ENCODE data around the gene H2AZ2.
A peak's percentile ranks its signal among the peaks of the same experiment; 100 is the strongest.
"Not testable (repeated sequence)": the region's sequence is repeated elsewhere in the genome, so short reads cannot be mapped to it uniquely, and the experiment has no call there.

H2AZ2 gene

DNA sequence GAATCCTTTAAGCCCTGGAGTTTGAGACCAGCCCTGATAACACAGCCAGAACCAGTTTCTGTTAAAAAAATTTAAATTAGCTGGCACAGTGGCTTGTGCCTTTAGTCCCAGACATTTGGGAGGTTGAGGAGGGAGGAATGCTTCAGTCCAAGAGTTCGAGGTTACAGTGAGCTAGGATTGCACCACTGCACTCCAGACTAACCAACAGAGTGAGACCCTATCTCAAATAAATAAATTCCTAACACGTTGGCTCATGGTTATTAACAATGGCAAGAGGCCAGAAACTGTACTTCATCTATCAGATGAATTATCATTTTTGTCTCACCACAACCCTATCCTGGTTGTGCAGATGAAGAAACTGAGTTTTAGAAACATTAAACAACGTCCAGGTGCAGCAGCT is 53.6 kb downstream of the H2AZ2 start:
- no peak for ATAC-seq (replicated peaks)
- Mint-ChIP-seq H3K27me3 (no peaks in the 10 kb centered on the region), H3K9me3 (no peaks in the 10 kb centered on the region), H3K4me1 (peaks cover 8 to 20% of the 10 kb centered on the region in 2 donors), H3K36me3 (peaks cover 12 to 22% of the 10 kb centered on the region in 2 donors), H3K27ac (no peak overlapping the region), H3K4me3 (no peak overlapping the region)
- no peak for DNase-seq

DNA sequence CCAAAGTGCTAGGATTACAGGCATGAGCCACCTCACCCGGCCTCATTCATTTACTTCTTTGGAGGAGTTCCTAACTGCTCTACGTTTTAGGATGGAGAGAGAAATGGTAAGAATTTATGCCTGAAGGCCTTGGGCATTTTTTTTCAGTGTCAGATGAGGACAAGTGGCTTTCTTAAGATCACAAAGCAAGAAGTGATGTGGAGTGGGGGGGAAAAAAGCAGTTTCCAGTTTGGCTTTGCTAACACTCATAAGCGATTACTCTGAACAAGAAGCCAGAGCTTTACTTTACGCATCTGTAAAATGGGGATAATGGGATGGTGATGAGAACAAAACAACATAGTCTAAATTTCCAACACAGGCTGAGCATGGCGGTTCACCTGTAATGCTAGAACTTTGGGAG is 54.0 kb downstream of the H2AZ2 start:
- no peak for DNase-seq
- no peaks in the 10 kb centered on the region for H3K27me3 Mint-ChIP-seq
- no peaks in the 10 kb centered on the region for H3K9me3 Mint-ChIP-seq
- H3K27ac Mint-ChIP-seq, result peak overlapping the region; percentile 33
- ATAC-seq (replicated peaks), result no peak
- H3K4me3 Mint-ChIP-seq, result no peak overlapping the region
- H3K4me1 Mint-ChIP-seq, result peaks cover 8 to 19% of the 10 kb centered on the region in 2 donors
- H3K36me3 Mint-ChIP-seq, result peaks cover 12 to 22% of the 10 kb centered on the region in 2 donors

DNA sequence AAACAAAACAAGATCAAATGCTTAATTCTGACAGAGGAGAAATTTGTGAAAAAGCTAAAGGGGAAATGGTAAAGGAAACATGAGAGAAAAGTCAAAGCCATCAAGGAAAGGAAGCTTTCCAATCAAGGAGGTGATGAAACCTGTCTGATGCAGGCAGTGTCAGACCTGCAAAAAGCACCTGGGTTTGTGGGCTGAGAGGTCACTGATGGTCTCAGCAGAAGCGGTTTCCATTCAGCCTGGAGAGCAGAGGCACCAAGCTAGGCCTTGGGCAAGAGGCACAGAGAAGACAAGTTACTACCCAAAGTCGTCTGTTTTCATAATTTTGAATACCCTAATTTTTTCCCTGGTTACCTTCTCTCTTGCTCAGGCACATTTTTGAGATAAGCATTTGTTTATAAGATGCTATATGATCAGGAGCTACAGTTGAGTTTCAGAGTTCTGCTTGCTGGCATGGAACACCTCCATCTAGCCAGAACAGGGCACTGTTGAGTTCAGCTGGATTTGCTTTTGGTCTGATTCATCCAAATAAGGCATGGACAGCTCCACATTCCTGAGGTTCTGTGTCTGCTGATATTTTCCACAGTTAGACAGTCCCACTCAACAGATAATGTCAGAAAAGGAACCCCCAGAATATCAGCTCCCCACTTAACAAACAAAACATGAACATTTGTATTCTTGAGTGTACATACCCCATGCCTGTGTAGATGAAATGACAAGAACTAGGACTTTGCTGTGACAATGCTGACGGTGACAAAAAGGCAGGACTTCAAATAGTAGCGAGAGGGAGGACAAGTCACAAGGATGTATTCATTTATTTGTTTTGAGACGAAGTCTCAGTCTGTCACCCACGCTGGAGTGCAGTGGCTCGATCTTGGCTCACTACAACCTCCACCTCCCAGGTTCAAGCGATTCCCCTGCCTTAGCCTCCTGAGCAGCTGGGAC is 56.3 kb downstream of the H2AZ2 start:
- no peak for ATAC-seq (replicated peaks)
- no peak for DNase-seq
- Mint-ChIP-seq H3K27me3 (no peaks in the 10 kb centered on the region), H3K9me3 (no peaks in the 10 kb centered on the region), H3K36me3 (peaks cover 0 to 4% of the 10 kb centered on the region in 2 donors), H3K27ac (no peak overlapping the region), H3K4me3 (no peak overlapping the region), H3K4me1 (peaks cover 8 to 10% of the 10 kb centered on the region in 2 donors)

DNA sequence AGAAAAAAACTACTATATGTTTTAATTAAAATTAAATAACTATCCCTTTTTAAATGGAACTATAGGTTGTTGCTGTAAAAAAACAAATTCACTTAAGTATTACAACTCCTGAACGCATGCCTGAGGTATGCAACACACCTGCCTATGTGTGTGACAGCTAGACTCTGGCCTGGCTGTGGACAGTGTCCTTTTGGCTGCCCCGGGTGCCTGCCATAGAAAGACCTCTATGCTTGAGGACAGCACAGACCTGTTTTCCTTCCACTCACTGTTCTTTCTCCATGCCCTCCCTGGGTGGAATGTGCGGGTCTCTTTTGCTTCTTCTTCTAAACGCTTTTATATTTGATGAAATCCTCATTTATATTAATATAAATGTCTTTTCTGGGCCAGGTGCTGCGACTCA is 57.9 kb downstream of the H2AZ2 start:
- no peak overlapping the region for H3K4me3 Mint-ChIP-seq
- no peak overlapping the region for H3K27ac Mint-ChIP-seq
- DNase-seq (no peak), ATAC-seq (replicated peaks) (no peak)
- H3K4me1 Mint-ChIP-seq, result peaks cover 5 to 12% of the 10 kb centered on the region in 2 donors
- H3K9me3 Mint-ChIP-seq, result no peaks in the 10 kb centered on the region
- no peaks in the 10 kb centered on the region for H3K36me3 Mint-ChIP-seq
- no peaks in the 10 kb centered on the region for H3K27me3 Mint-ChIP-seq

DNA sequence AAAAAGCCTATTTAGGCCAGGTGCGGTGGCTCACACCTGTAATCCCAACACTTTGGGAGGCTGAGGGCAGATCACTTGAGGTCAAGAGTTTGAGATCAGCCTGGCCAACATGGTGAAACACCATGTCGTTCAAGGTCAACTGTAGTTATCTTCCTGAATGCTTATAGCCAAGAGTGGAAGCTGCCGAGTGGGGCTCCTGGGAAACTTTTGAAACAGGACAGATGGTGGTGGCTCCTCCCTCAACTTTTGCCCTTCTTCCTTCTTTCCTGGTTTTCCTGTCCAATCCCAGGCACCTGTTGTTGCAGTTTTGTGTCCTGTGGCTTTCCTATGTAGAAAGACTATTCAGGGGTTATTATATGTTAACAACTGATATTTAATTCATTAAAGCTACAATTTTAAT is 60.1 kb downstream of the H2AZ2 start:
- Mint-ChIP-seq H3K27ac (no peak overlapping the region), H3K36me3 (peaks cover 6 to 9% of the 10 kb centered on the region in 2 donors), H3K27me3 (no peaks in the 10 kb centered on the region), H3K4me1 (peaks cover 5 to 12% of the 10 kb centered on the region in 2 donors), H3K4me3 (no peak overlapping the region), H3K9me3 (peaks cover 5 to 6% of the 10 kb centered on the region in 2 donors)
- no peak for DNase-seq
- ATAC-seq (replicated peaks), result no peak

DNA sequence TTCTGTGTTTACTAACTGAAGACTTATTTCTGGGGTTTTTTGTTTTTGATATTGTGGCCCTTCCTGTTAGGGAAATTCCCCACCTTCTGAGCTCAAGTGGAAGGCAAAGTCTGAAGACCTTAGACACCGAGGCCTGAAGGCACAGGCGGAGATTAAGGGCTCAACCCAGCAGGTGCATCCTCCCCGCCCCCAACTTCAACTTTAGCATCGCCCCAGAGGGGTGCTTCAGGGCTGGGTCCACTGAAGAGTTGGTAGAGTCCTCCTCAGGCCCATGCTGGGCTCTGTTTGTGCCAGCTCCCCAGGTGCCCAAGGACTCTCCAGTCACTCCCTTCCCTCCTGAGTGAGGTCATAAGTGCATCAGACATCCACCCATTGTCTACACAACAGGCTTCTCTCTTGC is 60.8 kb downstream of the H2AZ2 start:
- ATAC-seq (replicated peaks) (peak; percentile 92 to 93), DNase-seq (peak; percentile 23)
- Mint-ChIP-seq H3K36me3 (peaks cover 11 to 13% of the 10 kb centered on the region in 2 donors), H3K27me3 (no peaks in the 10 kb centered on the region), H3K27ac (peak overlapping the region; percentile 73), H3K4me1 (peaks cover 5 to 12% of the 10 kb centered on the region in 2 donors), H3K4me3 (no peak overlapping the region), H3K9me3 (peaks cover 6 to 11% of the 10 kb centered on the region in 2 donors)

DNA sequence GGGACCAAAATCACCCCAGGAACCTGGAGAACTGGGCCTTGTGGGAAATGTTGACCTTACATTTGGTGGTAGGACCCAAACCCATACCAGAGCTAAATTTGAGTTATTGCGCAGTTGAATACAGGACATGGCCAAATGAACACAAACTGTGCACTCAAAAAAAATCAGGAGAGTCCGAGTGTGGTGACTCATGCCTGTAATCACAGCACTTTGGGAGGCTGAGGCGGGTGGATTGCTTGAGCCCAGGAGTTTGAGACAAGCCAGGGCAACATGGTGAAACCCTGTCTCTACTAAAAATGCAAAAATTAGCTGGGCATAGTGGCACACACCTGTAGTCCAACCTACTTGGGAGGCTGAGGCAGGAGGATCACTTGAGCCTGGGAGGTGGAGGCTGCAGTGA is 62.7 kb downstream of the H2AZ2 start:
- not testable (repeated sequence) for H3K4me3 Mint-ChIP-seq; ATAC-seq (replicated peaks); H3K27ac Mint-ChIP-seq; DNase-seq; H3K27me3 Mint-ChIP-seq
- Mint-ChIP-seq H3K36me3 (peaks cover 11 to 13% of the 10 kb centered on the region in 2 donors), H3K9me3 (peaks cover 6 to 11% of the 10 kb centered on the region in 2 donors), H3K4me1 (peaks cover 5 to 12% of the 10 kb centered on the region in 2 donors)

DNA sequence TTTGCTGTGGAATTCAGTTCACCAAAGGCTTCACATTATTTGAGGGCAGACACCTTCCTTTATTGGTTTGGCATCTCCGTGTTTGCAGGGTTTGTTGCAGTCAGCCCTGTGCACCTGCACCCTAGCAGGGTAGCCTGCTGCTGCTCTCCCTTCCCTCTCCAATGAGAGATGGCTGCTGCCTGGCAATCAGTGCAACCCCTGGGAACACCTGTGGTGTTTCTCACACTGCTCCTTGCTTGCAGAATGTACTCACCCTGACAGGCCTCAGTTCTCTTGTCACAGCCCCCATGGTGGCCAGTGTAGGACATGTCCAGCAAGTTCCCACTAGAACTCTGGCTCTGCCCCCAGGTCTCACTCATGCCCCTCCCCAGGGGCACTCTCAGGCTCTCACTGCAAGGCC is 63.5 kb downstream of the H2AZ2 start:
- peaks cover 6 to 11% of the 10 kb centered on the region in 2 donors for H3K9me3 Mint-ChIP-seq
- no peaks in the 10 kb centered on the region for H3K27me3 Mint-ChIP-seq
- no peak overlapping the region for H3K4me3 Mint-ChIP-seq
- ATAC-seq (replicated peaks) (no peak), DNase-seq (no peak)
- H3K27ac Mint-ChIP-seq, result no peak overlapping the region
- H3K4me1 Mint-ChIP-seq, result peaks cover 5 to 12% of the 10 kb centered on the region in 2 donors
- peaks cover 11 to 13% of the 10 kb centered on the region in 2 donors for H3K36me3 Mint-ChIP-seq

DNA sequence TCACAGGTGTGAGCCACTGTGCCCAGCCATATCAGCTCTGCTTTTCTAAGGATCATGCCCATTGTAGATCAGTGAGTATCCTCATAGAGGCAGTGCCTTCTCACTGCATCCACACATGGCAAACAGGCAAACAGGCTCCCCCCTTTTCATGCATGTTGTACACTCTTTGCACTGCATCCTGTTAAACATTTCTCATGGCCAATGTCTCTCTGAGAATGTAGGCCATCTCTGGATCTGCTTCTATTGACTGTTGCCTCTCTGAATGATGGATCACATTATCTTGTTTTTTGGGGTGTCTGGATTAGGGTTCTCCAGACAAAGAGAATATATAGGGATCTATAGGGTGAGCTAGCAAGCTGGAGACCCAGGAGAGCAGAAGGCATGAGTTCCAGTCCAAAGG is 64.5 kb downstream of the H2AZ2 start:
- no peak for ATAC-seq (replicated peaks)
- Mint-ChIP-seq H3K4me3 (no peak overlapping the region), H3K27ac (no peak overlapping the region), H3K27me3 (no peaks in the 10 kb centered on the region), H3K4me1 (peaks cover 5 to 12% of the 10 kb centered on the region in 2 donors), H3K36me3 (peaks cover 11 to 13% of the 10 kb centered on the region in 2 donors), H3K9me3 (peaks cover 6 to 11% of the 10 kb centered on the region in 2 donors)
- DNase-seq, result no peak

DNA sequence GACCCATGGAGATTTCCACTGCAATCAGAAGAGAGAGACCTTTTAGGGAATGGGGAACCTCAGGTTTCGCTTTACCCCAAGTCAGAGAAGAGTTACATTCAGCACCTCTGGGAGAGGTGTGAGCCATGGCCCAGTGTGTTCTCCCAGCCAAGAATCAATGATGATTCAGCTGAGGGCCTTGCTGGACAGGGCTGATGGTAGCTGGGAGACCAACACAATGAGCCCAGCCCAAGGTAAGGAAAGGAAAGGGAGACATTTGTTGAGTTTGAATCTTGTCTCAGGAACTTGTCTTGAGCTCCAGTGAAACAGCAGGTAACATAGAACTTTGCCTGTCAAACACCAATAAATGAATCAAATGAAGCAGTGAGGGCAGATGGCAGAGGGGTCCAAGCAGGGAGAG is 65.4 kb downstream of the H2AZ2 start:
- H3K27me3 Mint-ChIP-seq, result no peaks in the 10 kb centered on the region
- ATAC-seq (replicated peaks), result no peak
- peaks cover 6 to 11% of the 10 kb centered on the region in 2 donors for H3K9me3 Mint-ChIP-seq
- no peak overlapping the region for H3K27ac Mint-ChIP-seq
- peaks cover 11 to 13% of the 10 kb centered on the region in 2 donors for H3K36me3 Mint-ChIP-seq
- DNase-seq, result no peak
- no peak overlapping the region for H3K4me3 Mint-ChIP-seq
- peaks cover 4 to 10% of the 10 kb centered on the region in 2 donors for H3K4me1 Mint-ChIP-seq

Data from stimulated activated naive B cell treated with anti-CD40 and anti-IgM and Interleukin-4, amounts not matched to agents 10 μg/mL and 1 μg/mL and 100 μg/mL, for 72 hours (primary cell).